ENCODE data around the gene ZNF382.
A peak's percentile ranks its signal among the peaks of the same experiment; 100 is the strongest.
"Not testable (repeated sequence)": the region's sequence is repeated elsewhere in the genome, so short reads cannot be mapped to it uniquely, and the experiment has no call there.

Gene ZNF382

GRCh38 chr19:36605101-36605876 is at the start of gene ZNF382:
Gene ZNF382, plus strand, starts transcription at chr19:36605313. Its CDS starts 4,602 bp downstream, at chr19:36609915.
- H3K4me1 Mint-ChIP-seq: peaks cover 29% of the 10 kb centered on the region
- peaks cover 9% of the 10 kb centered on the region for H3K9me3 Mint-ChIP-seq
- H3K4me3 Mint-ChIP-seq: peak within 1 kb of the TSS; percentile 84
- H3K36me3 Mint-ChIP-seq: peaks cover 36% of the 10 kb centered on the region
- H3K27me3 Mint-ChIP-seq: no peaks in the 10 kb centered on the region
- peak; percentile 95 for ATAC-seq
- peak within 1 kb of the TSS; percentile 88 for H3K27ac Mint-ChIP-seq

- no peak for ATAC-seq
- H3K27me3 Mint-ChIP-seq: no peaks in the 10 kb centered on the region
- H3K9me3 Mint-ChIP-seq: peaks cover 26% of the 10 kb centered on the region
- H3K27ac Mint-ChIP-seq: no peak overlapping the region
- no peak overlapping the region for H3K4me3 Mint-ChIP-seq
- H3K36me3 Mint-ChIP-seq: peaks cover 97% of the 10 kb centered on the region
- H3K4me1 Mint-ChIP-seq: peaks cover 10% of the 10 kb centered on the region
These were observed 40.7 kb upstream of the ZNF382 start for GRCh38 chr19:36564391-36564790.

- ATAC-seq: no peak
- H3K27ac Mint-ChIP-seq: peak overlapping the region; percentile 94
- peaks cover 37% of the 10 kb centered on the region for H3K4me1 Mint-ChIP-seq
- peaks cover 67% of the 10 kb centered on the region for H3K36me3 Mint-ChIP-seq
- peak overlapping the region; percentile 93 for H3K4me3 Mint-ChIP-seq
- no peaks in the 10 kb centered on the region for H3K27me3 Mint-ChIP-seq
- no peaks in the 10 kb centered on the region for H3K9me3 Mint-ChIP-seq
These were observed 32.5 kb upstream of the ZNF382 start for GRCh38 chr19:36572593-36573019.

GRCh38 chr19:36573020-36573894 is 31.9 kb upstream of the ZNF382 start, which contains the start of gene ZNF529:
Gene ZNF529, minus strand, starts transcription at chr19:36573292. Its CDS starts 946 bp downstream, at chr19:36572346.
- ATAC-seq: peak; percentile 97
- Mint-ChIP-seq H3K36me3 (peaks cover 62% of the 10 kb centered on the region), H3K4me3 (peak within 1 kb of the TSS; percentile 93), H3K9me3 (no peaks in the 10 kb centered on the region), H3K27ac (peak within 1 kb of the TSS; percentile 94), H3K27me3 (no peaks in the 10 kb centered on the region), H3K4me1 (peaks cover 37% of the 10 kb centered on the region)

- Mint-ChIP-seq H3K9me3 (no peaks in the 10 kb centered on the region), H3K36me3 (peaks cover 62% of the 10 kb centered on the region), H3K27ac (peak overlapping the region; percentile 94), H3K4me3 (peak overlapping the region; percentile 93), H3K27me3 (no peaks in the 10 kb centered on the region), H3K4me1 (peaks cover 37% of the 10 kb centered on the region)
- no peak for ATAC-seq
These were observed 31.0 kb upstream of the ZNF382 start for GRCh38 chr19:36573895-36574720.

- Mint-ChIP-seq H3K27ac (no peak overlapping the region), H3K9me3 (no peaks in the 10 kb centered on the region), H3K27me3 (no peaks in the 10 kb centered on the region), H3K36me3 (peaks cover 60% of the 10 kb centered on the region), H3K4me1 (peaks cover 37% of the 10 kb centered on the region), H3K4me3 (peak overlapping the region; percentile 38)
- no peak for ATAC-seq
These were observed 30.4 kb upstream of the ZNF382 start for GRCh38 chr19:36574741-36575140.

- no peak for ATAC-seq
- peaks cover 66% of the 10 kb centered on the region for H3K36me3 Mint-ChIP-seq
- H3K27me3 Mint-ChIP-seq: no peaks in the 10 kb centered on the region
- no peak overlapping the region for H3K4me3 Mint-ChIP-seq
- H3K4me1 Mint-ChIP-seq: peaks cover 27% of the 10 kb centered on the region
- H3K27ac Mint-ChIP-seq: no peak overlapping the region
- peaks cover 5% of the 10 kb centered on the region for H3K9me3 Mint-ChIP-seq
These were observed 27.7 kb upstream of the ZNF382 start for GRCh38 chr19:36577271-36577996.

- Mint-ChIP-seq H3K9me3 (peaks cover 11% of the 10 kb centered on the region), H3K4me3 (no peak overlapping the region), H3K27me3 (no peaks in the 10 kb centered on the region), H3K4me1 (peaks cover 9% of the 10 kb centered on the region), H3K36me3 (peaks cover 75% of the 10 kb centered on the region), H3K27ac (no peak overlapping the region)
- ATAC-seq: no peak
These were observed 25.9 kb upstream of the ZNF382 start for GRCh38 chr19:36579255-36579654.

GRCh38 chr19:36602681-36603080 is 2.4 kb upstream of the ZNF382 start:
- H3K36me3 Mint-ChIP-seq: peaks cover 26% of the 10 kb centered on the region
- H3K27ac Mint-ChIP-seq, H3K4me3 Mint-ChIP-seq, H3K9me3 Mint-ChIP-seq, H3K27me3 Mint-ChIP-seq, ATAC-seq: not testable (repeated sequence)
- H3K4me1 Mint-ChIP-seq: peaks cover 29% of the 10 kb centered on the region

GRCh38 chr19:36604656-36605100 is 435 bp upstream of the ZNF382 start:
- Mint-ChIP-seq H3K27me3 (no peaks in the 10 kb centered on the region), H3K4me3 (peak overlapping the region; percentile 84), H3K36me3 (peaks cover 35% of the 10 kb centered on the region), H3K27ac (peak overlapping the region; percentile 88), H3K9me3 (peaks cover 9% of the 10 kb centered on the region), H3K4me1 (peaks cover 29% of the 10 kb centered on the region)
- peak; percentile 96 for ATAC-seq

- Mint-ChIP-seq H3K4me3 (peak overlapping the region; percentile 84), H3K9me3 (peaks cover 9% of the 10 kb centered on the region), H3K27ac (peak overlapping the region; percentile 88), H3K27me3 (no peaks in the 10 kb centered on the region), H3K4me1 (peaks cover 29% of the 10 kb centered on the region), H3K36me3 (peaks cover 43% of the 10 kb centered on the region)
- peak; percentile 24 for ATAC-seq
These were observed 865 bp downstream of the ZNF382 start for GRCh38 chr19:36605877-36606478.

GRCh38 chr19:36627057-36627456 is 21.9 kb downstream of the ZNF382 start:
- Mint-ChIP-seq H3K36me3 (peaks cover 71% of the 10 kb centered on the region), H3K27me3 (no peaks in the 10 kb centered on the region), H3K27ac (no peak overlapping the region), H3K4me1 (no peaks in the 10 kb centered on the region), H3K4me3 (no peak overlapping the region), H3K9me3 (peaks cover 24% of the 10 kb centered on the region)
- no peak for ATAC-seq

- Mint-ChIP-seq H3K9me3 (peaks cover 36% of the 10 kb centered on the region), H3K27ac (no peak overlapping the region), H3K4me3 (no peak overlapping the region), H3K4me1 (no peaks in the 10 kb centered on the region), H3K27me3 (no peaks in the 10 kb centered on the region), H3K36me3 (peaks cover 69% of the 10 kb centered on the region)
- ATAC-seq: no peak
These were observed 30.2 kb downstream of the ZNF382 start for GRCh38 chr19:36635342-36635741.

Data from stimulated activated memory B cell treated with anti-CD40 and anti-IgM and Interleukin-4, amounts not matched to agents 10 μg/mL and 1 μg/mL and 100 μg/mL, for 72 hours (primary cell).